H1 (cell line): Measurements from ENCODE around the gene SENP1. TPM values are rescaled to one million over a fixed set of nuclear protein-coding genes. Genes with fewer than 3 reads are reported as not detected.
A peak's percentile ranks its signal among the peaks of the same experiment; 100 is the strongest.

Experiments
- CTCF ChIA-PET: fragments of 300-600 bp; sonication (Branson Sonifier 250); formaldehyde crosslinking; loops from one replicate; lab custom pipeline; 2021; ENCODE audit not compliant: partially characterized antibody; lab: Charles Lee
- POLR2A ChIA-PET: fragments of 300-600 bp; sonication (Branson Sonifier 250); formaldehyde crosslinking; loops from one replicate; lab custom pipeline; 2021; ENCODE audit warnings: inconsistent platforms; ENCODE audit not compliant: partially characterized antibody; lab: Charles Lee
- DNase-seq, 2 experiments: peaks; one replicate each; pipeline versions ENCODE4 v3.0.0 to v3.0.0-alpha.2; 2010 to 2022; ENCODE audit warnings: low spot score in 2 of 2, low read depth in 1 of 2, mixed read lengths in 1 of 2
- FAIRE-seq: peaks from 2 replicates; lab custom pipeline; 2011; peaks lifted over from hg19 to GRCh38; lab: Jason Lieb, UNC
- H2AFZ ChIP-seq: 2 replicates; pipeline ENCODE4 v1.8.1; 2012; ENCODE audit warnings: low read length, inconsistent platforms
- H2AK5ac ChIP-seq: 2 replicates; pipeline ENCODE4 v1.6.1; 2013; ENCODE audit warnings: low read depth, low read length
- H2BK120ac ChIP-seq: replicated peaks from 2 replicates; pipeline ENCODE3; 2013; ENCODE audit warnings: low read depth, low read length, inconsistent platforms
- H2BK12ac ChIP-seq: 2 replicates; pipeline ENCODE4 v1.6.1; 2013; ENCODE audit warnings: low read depth, low read length
- H2BK15ac ChIP-seq: 2 replicates; pipeline ENCODE4 v1.6.1; 2013; ENCODE audit warnings: low read length
- H2BK20ac ChIP-seq: 2 replicates; pipeline ENCODE4 v1.6.1; 2013; ENCODE audit warnings: low read length
- H2BK5ac ChIP-seq: 2 replicates; pipeline ENCODE4 v1.6.1; 2013; ENCODE audit warnings: low read depth, low read length
- H3K14ac ChIP-seq: 2 replicates; pipeline ENCODE4 v1.6.1; 2013; ENCODE audit warnings: inconsistent platforms; ENCODE audit not compliant: insufficient read length
- H3K18ac ChIP-seq: 2 replicates; pipeline ENCODE4 v1.6.1; 2013; ENCODE audit warnings: low read length; ENCODE audit errors: extremely low read depth
- H3K23ac ChIP-seq: 2 replicates; pipeline ENCODE4 v1.6.1; 2013; ENCODE audit warnings: inconsistent platforms; ENCODE audit not compliant: insufficient read length
- H3K23me2 ChIP-seq: 2 replicates; pipeline ENCODE4 v1.6.1; 2013; ENCODE audit warnings: low read depth, low read length
- H3K27ac ChIP-seq: 2 replicates; pipeline ENCODE4 v1.6.1; 2011; ENCODE audit warnings: low read depth, low read length, inconsistent platforms
- H3K27me3 ChIP-seq, 4 experiments: replicated peaks in 1 of 4; 1 replicate in 1 of 4; 2 replicates in 3 of 4; pipeline versions ENCODE4 v1.6.1 to v1.8.1; 2011 to 2013; ENCODE audit warnings: low read length in 3 of 4, mild to moderate bottlenecking in 3 of 4, inconsistent platforms in 2 of 4, mixed read lengths in 2 of 4, moderate library complexity in 1 of 4; ENCODE audit not compliant: control insufficient read depth in 3 of 4, insufficient read depth in 3 of 4; ENCODE audit errors: extremely low read depth in 1 of 4
- H3K36me3 ChIP-seq, 4 experiments: 2 replicates each; pipeline versions ENCODE4 v1.6.1 to v1.8.1; 2011 to 2013; ENCODE audit warnings: mild to moderate bottlenecking in 4 of 4, low read length in 3 of 4, moderate library complexity in 2 of 4, control low read depth in 1 of 4, inconsistent platforms in 1 of 4; ENCODE audit not compliant: insufficient read depth in 4 of 4, control insufficient read depth in 2 of 4
- H3K4ac ChIP-seq: replicated peaks from 2 replicates; pipeline ENCODE3; 2013; ENCODE audit warnings: low read length, low read depth, mixed read lengths, inconsistent platforms; ENCODE audit not compliant: insufficient read length
- H3K4me1 ChIP-seq, 4 experiments: replicated peaks in 1 of 4; 1 replicate in 1 of 4; 2 replicates in 3 of 4; pipeline versions ENCODE4 v1.6.1 to v1.8.1; 2011 to 2013; ENCODE audit warnings: low read length in 3 of 4, inconsistent platforms in 2 of 4, mixed read lengths in 1 of 4; ENCODE audit not compliant: insufficient read depth in 4 of 4, control insufficient read depth in 3 of 4
- H3K4me2 ChIP-seq, 2 experiments: 2 replicates each; pipeline versions ENCODE4 v1.6.1 to v1.8.1; 2011 to 2013; ENCODE audit warnings: low read depth in 2 of 2, low read length in 2 of 2, control low read depth in 1 of 2, inconsistent platforms in 1 of 2, mild to moderate bottlenecking in 1 of 2; ENCODE audit not compliant: insufficient read depth in 1 of 2
- H3K4me3 ChIP-seq, 4 experiments: fragments of 200-600, 300-600 bp in 1 of 4; sonication (generic), shearing (Covaris generic), sonication (Bioruptor Twin) in 1 of 4; 2 replicates each; pipeline versions ENCODE4 v1.5.1 to v1.8.1; 2011 to 2016; ENCODE audit warnings: low read length in 4 of 4, low read depth in 3 of 4, control low read depth in 2 of 4, inconsistent platforms in 2 of 4, mild to moderate bottlenecking in 2 of 4, mixed read lengths in 1 of 4, moderate library complexity in 1 of 4; ENCODE audit not compliant: insufficient read depth in 2 of 4; ENCODE audit errors: extremely low read depth in 1 of 4
- H3K56ac ChIP-seq: replicated peaks from 2 replicates; pipeline ENCODE3; 2013; ENCODE audit warnings: low read depth, mild to moderate bottlenecking, mixed read lengths, low read length, inconsistent platforms; ENCODE audit not compliant: insufficient read length
- H3K79me1 ChIP-seq: 2 replicates; pipeline ENCODE4 v1.6.1; 2013; ENCODE audit warnings: low read depth, low read length, control low read depth
- H3K79me2 ChIP-seq, 2 experiments: 2 replicates each; pipeline versions ENCODE4 v1.6.1 to v1.8.1; 2012 to 2013; ENCODE audit warnings: low read length in 2 of 2, mild to moderate bottlenecking in 2 of 2, inconsistent platforms in 1 of 2; ENCODE audit not compliant: insufficient read depth in 2 of 2, control insufficient read depth in 1 of 2
- H3K9ac ChIP-seq, 4 experiments: replicated peaks in 1 of 4; 1 replicate in 1 of 4; 2 replicates in 3 of 4; pipeline versions ENCODE4 v1.6.1 to v1.8.1; 2011 to 2013; ENCODE audit warnings: low read depth in 3 of 4, low read length in 3 of 4, control low read depth in 2 of 4, mild to moderate bottlenecking in 2 of 4, moderate library complexity in 2 of 4, inconsistent platforms in 1 of 4; ENCODE audit errors: extremely low read depth in 1 of 4
- H3K9me3 ChIP-seq, 2 experiments: 2 replicates each; pipeline versions ENCODE4 v1.6.1 to v1.8.1; 2012 to 2013; ENCODE audit warnings: mild to moderate bottlenecking in 2 of 2, moderate library complexity in 2 of 2, control low read depth in 1 of 2, inconsistent platforms in 1 of 2, low read depth in 1 of 2, low read length in 1 of 2, mixed read lengths in 1 of 2; ENCODE audit not compliant: insufficient read depth in 2 of 2
- H4K20me1 ChIP-seq, 2 experiments: replicated peaks in 1 of 2; 2 replicates each; pipeline versions ENCODE3 to v1.8.1; 2011 to 2013; ENCODE audit warnings: inconsistent platforms in 2 of 2, low read length in 2 of 2, mild to moderate bottlenecking in 1 of 2; ENCODE audit not compliant: insufficient read depth in 2 of 2, control insufficient read depth in 1 of 2
- H4K5ac ChIP-seq: 2 replicates; pipeline ENCODE4 v1.6.1; 2013; ENCODE audit warnings: low read length, low read depth, mixed read lengths, inconsistent platforms; ENCODE audit not compliant: insufficient read length
- H4K8ac ChIP-seq: 2 replicates; pipeline ENCODE4 v1.8.0; 2013; ENCODE audit warnings: mild to moderate bottlenecking, moderate library complexity, low read length, inconsistent platforms; ENCODE audit not compliant: insufficient read depth; ENCODE audit errors: extremely low read depth
- H4K91ac ChIP-seq: replicated peaks from 2 replicates; pipeline ENCODE3; 2013; ENCODE audit warnings: low read length, mixed read lengths, inconsistent platforms; ENCODE audit not compliant: insufficient read length
- EP300 ChIP-seq, 2 experiments: IDR thresholded peaks; 1 replicate in 1 of 2; 2 replicates in 1 of 2; pipeline ENCODE4 v1.6.1; 2011 to 2012; ENCODE audit warnings: low read depth in 2 of 2, low read length in 2 of 2, mild to moderate bottlenecking in 2 of 2, borderline replicate concordance in 1 of 2, inconsistent platforms in 1 of 2, moderate library complexity in 1 of 2
- EZH2 ChIP-seq: fragments of 200-600 bp; sonication (generic); IDR thresholded peaks from 2 replicates; pipeline ENCODE4 v1.7.1; 2012; ENCODE audit warnings: low read depth, mild to moderate bottlenecking, moderate library complexity, low read length, inconsistent platforms; ENCODE audit not compliant: severe bottlenecking
- JUN ChIP-seq: IDR thresholded peaks from 2 replicates; pipeline ENCODE4 v1.6.1; 2011; ENCODE audit warnings: low read depth, mild to moderate bottlenecking, improper control_type of control experiment, low read length
- KDM4A ChIP-seq: IDR thresholded peaks from one replicate; pipeline ENCODE4 v1.7.1; 2012; ENCODE audit warnings: low read depth, mild to moderate bottlenecking, moderate library complexity, low read length, inconsistent platforms; ENCODE audit not compliant: severe bottlenecking
- RBBP5 ChIP-seq: IDR thresholded peaks from 2 replicates; pipeline ENCODE4 v1.7.1; 2012; ENCODE audit warnings: low read depth, mild to moderate bottlenecking, inconsistent platforms, low read length, moderate library complexity, borderline replicate concordance
- WGBS, 2 experiments: shearing (Covaris generic) in 1 of 2; methylation state at CpG; one replicate each; pipeline versions ENCODE4 v1.1.6 to v1.1.7; 2013 to 2015; ENCODE audit warnings: low lambda C conversion rate in 2 of 2, mixed read lengths in 2 of 2, inconsistent platforms in 1 of 2, low coverage in 1 of 2, missing lambda C conversion rate in 1 of 2; ENCODE audit not compliant: insufficient replicate concordance in 2 of 2, insufficient coverage in 1 of 2, insufficient read length in 1 of 2; ENCODE audit errors: extremely low coverage in 1 of 2, missing lambda C conversion rate in 1 of 2; 5-methylcytosine and 5-hydroxymethylcytosine counted together
- polyA plus RNA-seq, 7 experiments: library from polyadenylated mRNA; depleted of rRNA in 3 of 7; stranded (reverse) in 5 of 7; unstranded in 2 of 7; fragments of >200 nt in 5 of 7; fragments of 200-250 nt in 2 of 7; gene quantifications; 1 replicate in 5 of 7; 2 replicates in 1 of 7; 4 replicates in 1 of 7; pipeline versions ENCODE4 v1.2.1 to v1.2.3, GENCODE V29; 2011 to 2013; ENCODE audit warnings: missing spikeins in 2 of 7, mixed read lengths in 2 of 7
- total RNA-seq: library from RNA; stranded (reverse); fragmentation: NEBNext Ultra II Directional; extraction: Animal tissue kit (Norgen Biotek cat#: 25700); gene quantifications from 2 replicates; pipeline ENCODE4 v1.2.1, GENCODE V29; 2021
- TF ChIP-seq, protein P1 (sequence below): IDR thresholded peaks from 2 replicates; pipeline ENCODE4 v1.6.1; 2011; ENCODE audit warnings: low read depth, mild to moderate bottlenecking, low read length; ENCODE audit not compliant: insufficient read depth

Gene SENP1
- total and polyA plus RNA-seq, 2 of the 8 experiments (the other 6 are each of a cell fraction or from before 2014, with no cell fraction given), result 14.2 to 31.5 TPM

- H3K9ac ChIP-seq, result no peak overlapping the region
- WGBS, 2 experiments, result 74% methylated on average over 9 of the region's 9 CpGs; no CpG with 5 or more reads in 1 of the 2 experiments
- H3K4me2 ChIP-seq, result no peak overlapping the region
- H3K4ac ChIP-seq, result no peak overlapping the region
- H3K18ac ChIP-seq, result no peak overlapping the region
- no peak overlapping the region for H3K23ac ChIP-seq
- no peaks in the 10 kb centered on the region for H3K79me2 ChIP-seq
- no peak overlapping the region for H2BK5ac ChIP-seq
- H2BK120ac ChIP-seq, result no peak overlapping the region
- no peak overlapping the region for H3K27ac ChIP-seq
- DNase-seq (peak in 1 of 2 experiments; percentile 30), FAIRE-seq (no peak)
- H3K4me3 ChIP-seq, result no peak overlapping the region
- H3K79me1 ChIP-seq, result no peaks in the 10 kb centered on the region
- no peak overlapping the region for H4K5ac ChIP-seq
- no peak overlapping the region for H2BK20ac ChIP-seq
- no peaks in the 10 kb centered on the region for H3K9me3 ChIP-seq
- no peak overlapping the region for H4K91ac ChIP-seq
- H2AK5ac ChIP-seq, result no peak overlapping the region
- TF ChIP-seq EP300 (IDR thresholded peaks at IDR 0.05; ENCODE audit: borderline replicate concordance in 1 of 2, low read depth in 2 of 2, low read length in 2 of 2), result no peak
- TF ChIP-seq, protein P1, sequence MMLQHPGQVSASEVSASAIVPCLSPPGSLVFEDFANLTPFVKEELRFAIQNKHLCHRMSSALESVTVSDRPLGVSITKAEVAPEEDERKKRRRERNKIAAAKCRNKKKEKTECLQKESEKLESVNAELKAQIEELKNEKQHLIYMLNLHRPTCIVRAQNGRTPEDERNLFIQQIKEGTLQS, result no peak
- no peak for TF ChIP-seq RBBP5
- no peak for TF ChIP-seq KDM4A
- TF ChIP-seq JUN, result no peak
- TF ChIP-seq EZH2, result peak; percentile 27
- no peak overlapping the region for H2BK12ac ChIP-seq
- H3K23me2 ChIP-seq, result no peaks in the 10 kb centered on the region
- POLR2A ChIA-PET, result no interaction called here
- H3K36me3 ChIP-seq, result no peaks in the 10 kb centered on the region
- CTCF ChIA-PET, result interaction anchor here (0.9 to 1.3 kb wide), 5 partner anchors 9 to 245 kb away, joined by 3 to 5 read pairs (median 4); no protein-coding TSS in a partner anchor
- peaks cover 78 to 97% (median 96%) of the 10 kb centered on the region in 4 experiments for H3K27me3 ChIP-seq
- H3K14ac ChIP-seq, result no peak overlapping the region
- H3K4me1 ChIP-seq, result peaks cover 7 to 11% (median 9%) of the 10 kb centered on the region in 4 experiments
- H2BK15ac ChIP-seq, result no peak overlapping the region
- no peak overlapping the region for H3K56ac ChIP-seq
- H2AFZ ChIP-seq, result no peak overlapping the region
- no peak overlapping the region for H4K8ac ChIP-seq
- H4K20me1 ChIP-seq, result peaks cover 10 to 11% of the 10 kb centered on the region in 2 experiments
Measured at GRCh38 chr12:48024735-48025134, 81.1 kb downstream of the SENP1 start.
